GM12878 (cell line): ENCODE results near the gene STAT5A. TPM values are rescaled to one million over a fixed set of nuclear protein-coding genes. Genes with fewer than 3 reads are reported as not detected.
A peak's percentile ranks its signal among the peaks of the same experiment; 100 is the strongest.

Experiments
- ATF7 ChIP-seq: fragments of 450-650 bp; IDR thresholded peaks from 2 replicates; pipeline ENCODE4 v1.6.1; 2016; ENCODE audit warnings: low read depth, mild to moderate bottlenecking
- CEBPZ ChIP-seq: fragments of 150-350 bp; IDR thresholded peaks from 2 replicates; pipeline ENCODE4 v1.6.1; 2016; ENCODE audit warnings: low read depth, low read length
- EP300 ChIP-seq, 2 experiments: fragments of 150-350 bp in 1 of 2; IDR thresholded peaks; 2 replicates each; pipeline ENCODE4 v1.6.1; 2011 to 2012; ENCODE audit warnings: low read depth in 2 of 2, low read length in 2 of 2, borderline replicate concordance in 1 of 2, improper control_type of control experiment in 1 of 2, inconsistent platforms in 1 of 2; ENCODE audit not compliant: control insufficient read depth in 1 of 2
- IRF5 ChIP-seq: fragments of 450-650 bp; IDR thresholded peaks from 2 replicates; pipeline ENCODE4 v1.6.1; 2017; ENCODE audit warnings: borderline replicate concordance
- JUND ChIP-seq: IDR thresholded peaks from 2 replicates; pipeline ENCODE4 v1.6.1; 2012; ENCODE audit warnings: low read depth, mild to moderate bottlenecking, low read length, improper control_type of control experiment, moderate library complexity
- KDM1A ChIP-seq: fragments of 200-600 bp; sonication (generic); IDR thresholded peaks from 2 replicates; pipeline ENCODE4 v1.6.1; 2016; ENCODE audit warnings: borderline replicate concordance
- NRF1 ChIP-seq: conservative IDR thresholded peaks from 2 replicates; pipeline ENCODE4 v1.6.1; 2011; ENCODE audit warnings: mild to moderate bottlenecking, low read depth, low read length, improper control_type of control experiment
- RELA ChIP-seq: fragments of 450-650 bp; IDR thresholded peaks from 2 replicates; pipeline ENCODE4 v1.8.0; 2014; ENCODE audit warnings: borderline replicate concordance; ENCODE audit not compliant: partially characterized antibody
- SIX5 ChIP-seq: IDR thresholded peaks from 2 replicates; pipeline ENCODE4 v1.6.1; 2011; ENCODE audit warnings: mild to moderate bottlenecking, low read depth, low read length, moderate library complexity; ENCODE audit not compliant: severe bottlenecking
- TBL1XR1 ChIP-seq: IDR thresholded peaks from 2 replicates; pipeline ENCODE4 v1.6.1; 2012; ENCODE audit warnings: low read depth, low read length, improper control_type of control experiment
- WRNIP1 ChIP-seq: IDR thresholded peaks from 2 replicates; pipeline ENCODE4 v1.6.1; 2011; ENCODE audit warnings: low read depth, low read length, improper control_type of control experiment, borderline replicate concordance
- ZBED1 ChIP-seq: IDR thresholded peaks from 2 replicates; pipeline ENCODE4 v1.6.1; 2016; ENCODE audit warnings: borderline replicate concordance
- polyA plus RNA-seq, 11 experiments: library from polyadenylated mRNA; depleted of rRNA in 4 of 11; unstranded in 6 of 11; stranded (reverse) in 5 of 11; fragments of >200 nt; fragmentation: Nextera tagmentation in 4 of 11; fragmentation: Illumina TruSeq in 1 of 11; extraction: Ambion mirVana in 4 of 11; extraction: Trizol in 1 of 11; gene quantifications; 1 replicate in 1 of 11; 2 replicates in 10 of 11; pipeline versions ENCODE4 v1.2.1 to v1.2.3, GENCODE V29; 2011 to 2016; ENCODE audit warnings: inconsistent platforms in 2 of 11, missing spikeins in 2 of 11, low read depth in 1 of 11
- total RNA-seq, 4 experiments: library from RNA; depleted of rRNA in 3 of 4; stranded (reverse); fragments of >200 nt in 3 of 4; fragmentation: Illumina TruSeq in 1 of 4; extraction: Trizol in 1 of 4; gene quantifications; 2 replicates each; pipeline versions ENCODE4 v1.2.1 to v1.2.3, GENCODE V29; 2013 to 2021
- TF ChIP-seq, protein P1 (sequence below): fragments of 450-650 bp; IDR thresholded peaks from 2 replicates; pipeline ENCODE4 v1.6.1; 2017; ENCODE audit warnings: mild to moderate bottlenecking, moderate library complexity
- TF ChIP-seq, protein P2 (sequence below): fragments of 450-650 bp; IDR thresholded peaks from 2 replicates; pipeline ENCODE4 v1.6.1; 2016; ENCODE audit warnings: mild to moderate bottlenecking, moderate library complexity, borderline replicate concordance
- TF ChIP-seq, protein P3 (sequence below): IDR thresholded peaks from 2 replicates; pipeline ENCODE4 v1.6.1; 2011; ENCODE audit warnings: mild to moderate bottlenecking, low read depth, low read length, moderate library complexity; ENCODE audit not compliant: insufficient replicate concordance

The STAT5A gene
- total and polyA plus RNA-seq, 10 of the 15 experiments (the other 5 are each of a cell fraction or from before 2014, with no cell fraction given) = 14.8 to 86.4 (median 41.5) TPM

DNA sequence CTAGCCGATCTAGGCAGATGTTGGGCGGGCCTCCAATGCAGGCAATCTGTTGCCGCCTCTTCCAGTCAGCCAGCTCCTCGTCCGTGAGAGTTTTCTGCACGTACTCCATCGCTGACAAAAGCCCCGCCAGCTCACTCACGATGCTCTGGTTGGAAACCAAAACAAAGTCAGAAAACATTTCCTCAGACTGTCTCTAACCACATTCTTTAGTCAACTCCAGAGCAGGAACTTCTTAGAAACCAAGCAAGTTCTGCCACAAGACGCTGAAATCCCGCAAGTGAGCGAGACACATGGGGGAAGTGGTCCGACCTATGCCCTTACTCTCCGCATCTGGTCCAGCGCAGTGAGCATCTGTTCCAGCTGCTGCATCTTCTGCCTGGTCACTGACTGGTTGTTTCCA lies 49.1 kb downstream of the STAT5A start (continued):
- TF ChIP-seq, protein P1, sequence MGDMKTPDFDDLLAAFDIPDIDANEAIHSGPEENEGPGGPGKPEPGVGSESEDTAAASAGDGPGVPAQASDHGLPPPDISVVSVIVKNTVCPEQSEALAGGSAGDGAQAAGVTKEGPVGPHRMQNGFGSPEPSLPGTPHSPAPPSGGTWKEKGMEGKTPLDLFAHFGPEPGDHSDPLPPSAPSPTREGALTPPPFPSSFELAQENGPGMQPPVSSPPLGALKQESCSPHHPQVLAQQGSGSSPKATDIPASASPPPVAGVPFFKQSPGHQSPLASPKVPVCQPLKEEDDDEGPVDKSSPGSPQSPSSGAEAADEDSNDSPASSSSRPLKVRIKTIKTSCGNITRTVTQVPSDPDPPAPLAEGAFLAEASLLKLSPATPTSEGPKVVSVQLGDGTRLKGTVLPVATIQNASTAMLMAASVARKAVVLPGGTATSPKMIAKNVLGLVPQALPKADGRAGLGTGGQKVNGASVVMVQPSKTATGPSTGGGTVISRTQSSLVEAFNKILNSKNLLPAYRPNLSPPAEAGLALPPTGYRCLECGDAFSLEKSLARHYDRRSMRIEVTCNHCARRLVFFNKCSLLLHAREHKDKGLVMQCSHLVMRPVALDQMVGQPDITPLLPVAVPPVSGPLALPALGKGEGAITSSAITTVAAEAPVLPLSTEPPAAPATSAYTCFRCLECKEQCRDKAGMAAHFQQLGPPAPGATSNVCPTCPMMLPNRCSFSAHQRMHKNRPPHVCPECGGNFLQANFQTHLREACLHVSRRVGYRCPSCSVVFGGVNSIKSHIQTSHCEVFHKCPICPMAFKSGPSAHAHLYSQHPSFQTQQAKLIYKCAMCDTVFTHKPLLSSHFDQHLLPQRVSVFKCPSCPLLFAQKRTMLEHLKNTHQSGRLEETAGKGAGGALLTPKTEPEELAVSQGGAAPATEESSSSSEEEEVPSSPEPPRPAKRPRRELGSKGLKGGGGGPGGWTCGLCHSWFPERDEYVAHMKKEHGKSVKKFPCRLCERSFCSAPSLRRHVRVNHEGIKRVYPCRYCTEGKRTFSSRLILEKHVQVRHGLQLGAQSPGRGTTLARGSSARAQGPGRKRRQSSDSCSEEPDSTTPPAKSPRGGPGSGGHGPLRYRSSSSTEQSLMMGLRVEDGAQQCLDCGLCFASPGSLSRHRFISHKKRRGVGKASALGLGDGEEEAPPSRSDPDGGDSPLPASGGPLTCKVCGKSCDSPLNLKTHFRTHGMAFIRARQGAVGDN = no peak; the same call in none of the 2 replicates
- TF ChIP-seq, protein P2, sequence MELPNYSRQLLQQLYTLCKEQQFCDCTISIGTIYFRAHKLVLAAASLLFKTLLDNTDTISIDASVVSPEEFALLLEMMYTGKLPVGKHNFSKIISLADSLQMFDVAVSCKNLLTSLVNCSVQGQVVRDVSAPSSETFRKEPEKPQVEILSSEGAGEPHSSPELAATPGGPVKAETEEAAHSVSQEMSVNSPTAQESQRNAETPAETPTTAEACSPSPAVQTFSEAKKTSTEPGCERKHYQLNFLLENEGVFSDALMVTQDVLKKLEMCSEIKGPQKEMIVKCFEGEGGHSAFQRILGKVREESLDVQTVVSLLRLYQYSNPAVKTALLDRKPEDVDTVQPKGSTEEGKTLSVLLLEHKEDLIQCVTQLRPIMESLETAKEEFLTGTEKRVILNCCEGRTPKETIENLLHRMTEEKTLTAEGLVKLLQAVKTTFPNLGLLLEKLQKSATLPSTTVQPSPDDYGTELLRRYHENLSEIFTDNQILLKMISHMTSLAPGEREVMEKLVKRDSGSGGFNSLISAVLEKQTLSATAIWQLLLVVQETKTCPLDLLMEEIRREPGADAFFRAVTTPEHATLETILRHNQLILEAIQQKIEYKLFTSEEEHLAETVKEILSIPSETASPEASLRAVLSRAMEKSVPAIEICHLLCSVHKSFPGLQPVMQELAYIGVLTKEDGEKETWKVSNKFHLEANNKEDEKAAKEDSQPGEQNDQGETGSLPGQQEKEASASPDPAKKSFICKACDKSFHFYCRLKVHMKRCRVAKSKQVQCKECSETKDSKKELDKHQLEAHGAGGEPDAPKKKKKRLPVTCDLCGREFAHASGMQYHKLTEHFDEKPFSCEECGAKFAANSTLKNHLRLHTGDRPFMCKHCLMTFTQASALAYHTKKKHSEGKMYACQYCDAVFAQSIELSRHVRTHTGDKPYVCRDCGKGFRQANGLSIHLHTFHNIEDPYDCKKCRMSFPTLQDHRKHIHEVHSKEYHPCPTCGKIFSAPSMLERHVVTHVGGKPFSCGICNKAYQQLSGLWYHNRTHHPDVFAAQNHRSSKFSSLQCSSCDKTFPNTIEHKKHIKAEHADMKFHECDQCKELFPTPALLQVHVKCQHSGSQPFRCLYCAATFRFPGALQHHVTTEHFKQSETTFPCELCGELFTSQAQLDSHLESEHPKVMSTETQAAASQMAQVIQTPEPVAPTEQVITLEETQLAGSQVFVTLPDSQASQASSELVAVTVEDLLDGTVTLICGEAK = 0 out of 2 replicates have a peak, but pooled peaks have one; percentile 0
- peak; percentile 88; the same call in 1 of the 2 replicates for TF ChIP-seq TBL1XR1
- TF ChIP-seq NRF1 = no peak
- TF ChIP-seq, protein P3, sequence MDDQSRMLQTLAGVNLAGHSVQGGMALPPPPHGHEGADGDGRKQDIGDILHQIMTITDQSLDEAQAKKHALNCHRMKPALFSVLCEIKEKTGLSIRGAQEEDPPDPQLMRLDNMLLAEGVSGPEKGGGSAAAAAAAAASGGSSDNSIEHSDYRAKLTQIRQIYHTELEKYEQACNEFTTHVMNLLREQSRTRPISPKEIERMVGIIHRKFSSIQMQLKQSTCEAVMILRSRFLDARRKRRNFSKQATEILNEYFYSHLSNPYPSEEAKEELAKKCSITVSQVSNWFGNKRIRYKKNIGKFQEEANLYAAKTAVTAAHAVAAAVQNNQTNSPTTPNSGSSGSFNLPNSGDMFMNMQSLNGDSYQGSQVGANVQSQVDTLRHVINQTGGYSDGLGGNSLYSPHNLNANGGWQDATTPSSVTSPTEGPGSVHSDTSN = no peak
- TF ChIP-seq RELA = no peak
- TF ChIP-seq IRF5 = peak; percentile 71; the same call in 1 of the 2 replicates
- no peak for TF ChIP-seq SIX5
- TF ChIP-seq ZBED1 = peak; percentile 70
- TF ChIP-seq KDM1A = no peak
- TF ChIP-seq CEBPZ = no peak
- 0 out of 2 replicates have a peak, but pooled peaks have one; percentile 35 for TF ChIP-seq JUND
- 0 out of 2 replicates have a peak, but pooled peaks have one; percentile 40 for TF ChIP-seq WRNIP1
- TF ChIP-seq EP300 (IDR thresholded peaks at IDR 0.05; ENCODE audit: borderline replicate concordance in 1 of 2, control insufficient read depth in 1 of 2, low read depth in 2 of 2, low read length in 2 of 2) = peak; percentile 70 to 85
- TF ChIP-seq ATF7 = peak; percentile 69
